Dermis blood vessel endothelial cell (primary cell): ENCODE data around the gene FIGN. TPM values are rescaled to one million over a fixed set of nuclear protein-coding genes. Genes with fewer than 3 reads are reported as not detected.
A peak's percentile ranks its signal among the peaks of the same experiment; 100 is the strongest.

Experiments
- DNase-seq: peaks from one replicate; pipeline ENCODE4 v3.0.0; 2010
- total RNA-seq: library from RNA; depleted of rRNA; stranded (reverse); fragments of >200 nt; gene quantifications from 2 replicates; pipeline ENCODE4 v1.2.3, GENCODE V29; 2014

Gene FIGN
- total RNA-seq, 1 donor from 2014 or later: under 0.01 TPM

DNA sequence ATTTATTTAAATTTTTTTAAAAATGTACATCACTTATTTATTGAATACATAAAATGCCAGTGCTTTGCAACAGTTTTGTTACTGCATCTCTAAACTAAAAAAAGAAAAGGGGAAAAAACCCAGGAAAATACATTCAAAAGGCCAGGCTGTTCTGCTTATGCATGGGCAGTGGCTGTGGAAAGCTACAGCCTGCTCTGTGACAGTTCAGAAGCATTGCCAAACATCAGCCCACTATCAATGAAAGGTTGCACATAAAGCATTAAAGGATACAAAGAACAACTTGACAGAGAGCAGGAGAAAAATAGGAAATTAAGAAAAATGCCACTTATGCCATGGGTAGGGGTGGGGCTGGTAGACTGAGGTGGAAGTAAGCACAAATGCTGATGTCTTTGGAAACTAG, 128.2 kb downstream of the FIGN start:
- DNase-seq: no peak

DNA sequence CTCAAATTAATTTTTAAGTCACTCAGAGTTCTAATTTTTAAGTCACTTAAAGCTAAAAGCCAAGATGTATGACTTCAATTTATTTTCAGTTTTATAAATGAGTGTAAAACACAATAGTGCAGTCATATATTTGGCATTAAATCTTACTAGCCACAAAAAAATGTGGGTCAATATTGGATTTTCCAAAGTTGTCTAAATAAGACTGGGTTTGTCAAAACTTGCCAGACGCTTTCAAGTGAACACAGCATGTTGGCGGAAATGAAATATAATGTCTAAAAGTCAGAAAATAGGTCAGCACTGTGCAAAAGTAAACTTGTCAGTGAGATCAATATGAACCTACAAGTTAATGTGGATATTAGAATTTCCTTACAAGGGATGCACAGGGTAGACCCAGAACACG, 128.9 kb downstream of the FIGN start:
- DNase-seq: no peak

DNA sequence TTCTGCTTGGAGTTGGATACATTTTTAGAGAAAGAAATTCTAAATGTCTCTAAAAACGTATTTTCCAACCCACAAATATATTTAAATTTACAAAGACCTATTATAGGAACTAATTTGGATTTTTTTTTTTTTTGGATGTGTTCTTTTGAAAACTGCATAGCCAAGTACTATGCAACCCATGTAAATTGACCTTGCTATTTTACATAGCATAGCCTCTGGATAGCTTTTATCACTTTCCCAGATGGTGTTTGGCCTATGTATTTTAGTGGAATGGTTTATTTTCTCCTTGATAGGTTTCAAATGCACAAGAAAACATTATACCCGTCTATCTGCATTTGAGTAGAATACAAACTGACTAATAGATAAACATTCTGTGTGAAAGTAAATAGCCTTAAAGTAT, 130.0 kb downstream of the FIGN start:
- no peak for DNase-seq

DNA sequence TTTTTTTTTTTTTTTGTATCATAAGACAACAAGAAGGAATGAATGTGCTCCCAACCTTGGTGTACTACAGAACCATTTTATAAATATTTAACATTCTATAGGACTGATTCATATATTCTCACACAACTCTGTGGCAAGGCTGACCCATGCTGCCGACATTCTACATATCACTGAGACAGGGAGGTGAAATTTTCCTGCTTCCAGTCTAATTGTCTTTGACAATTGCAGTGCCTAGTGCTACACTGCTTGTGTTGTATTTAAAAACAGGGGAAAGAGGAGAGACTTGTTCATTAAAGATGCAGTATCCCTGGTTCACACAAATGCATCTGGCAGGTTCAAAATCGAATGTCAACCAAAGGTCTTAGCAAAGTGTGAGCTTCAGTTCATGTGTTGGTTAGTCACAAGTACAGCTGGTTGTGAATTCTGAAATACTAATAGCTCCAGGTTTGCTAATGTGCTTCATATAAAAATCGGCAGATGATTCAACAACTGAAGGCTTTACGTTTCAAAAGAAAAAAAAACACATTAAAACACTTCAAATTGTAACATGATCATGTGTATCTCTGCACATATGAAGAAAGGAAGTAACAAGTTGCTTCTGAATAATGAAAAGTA, 130.8 kb downstream of the FIGN start:
- no peak for DNase-seq

DNA sequence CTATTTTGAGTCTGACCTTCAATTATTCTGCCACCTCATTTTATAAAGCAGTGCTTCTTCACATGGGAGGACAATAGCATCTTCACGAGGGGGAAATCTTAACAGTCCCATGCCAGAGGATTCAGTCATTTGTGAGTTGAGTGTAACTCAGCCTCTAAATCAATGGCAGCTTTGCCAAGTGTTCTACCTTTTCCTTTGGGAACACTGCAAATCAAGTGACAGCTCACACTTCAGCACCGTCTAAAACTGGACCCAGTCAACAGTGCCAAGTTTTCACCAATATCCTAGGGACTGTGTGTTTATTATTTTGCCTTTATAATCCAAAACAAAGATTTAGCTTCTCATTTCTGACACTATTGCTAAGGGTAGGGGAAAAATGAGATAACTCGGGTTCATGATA, 133.6 kb downstream of the FIGN start:
- DNase-seq: no peak

DNA sequence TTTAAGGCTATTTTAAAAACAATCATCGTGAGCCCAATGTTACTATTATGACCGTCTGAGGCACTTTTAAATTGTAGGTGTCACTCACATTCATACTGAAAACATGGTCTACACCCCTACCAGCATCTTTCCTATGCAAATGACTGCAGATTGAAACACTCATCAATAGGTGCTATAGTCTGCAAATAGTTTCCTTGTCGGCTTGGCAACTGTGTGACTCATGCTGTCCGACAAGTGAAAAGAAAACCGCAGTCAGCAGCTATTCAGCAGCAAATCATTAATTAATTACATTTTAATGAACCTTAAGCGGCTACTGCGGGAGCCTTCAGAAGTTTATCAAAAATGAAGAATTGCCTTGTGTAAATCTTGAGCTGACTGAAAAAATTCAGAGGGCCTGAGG, 134.4 kb downstream of the FIGN start:
- peak; percentile 5 for DNase-seq

DNA sequence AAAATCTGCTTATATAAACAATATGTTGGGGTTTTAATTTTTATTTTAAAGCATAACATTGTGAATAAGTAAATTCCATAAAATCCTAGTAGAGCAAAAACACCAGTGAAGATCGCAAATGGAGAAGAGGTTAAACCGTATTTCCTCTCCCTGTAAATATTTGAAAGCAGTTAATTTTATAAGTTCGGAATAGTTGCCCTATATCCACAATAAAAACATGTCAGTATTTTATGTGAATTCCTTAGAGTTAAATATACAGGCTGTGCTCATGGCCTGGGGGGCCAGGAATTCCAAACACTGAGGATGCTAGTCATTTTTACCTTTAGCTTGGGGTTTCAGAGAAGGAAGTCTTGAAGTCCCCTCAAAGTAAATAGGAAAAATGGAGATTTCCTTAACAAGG, 135.0 kb downstream of the FIGN start:
- DNase-seq: no peak

DNA sequence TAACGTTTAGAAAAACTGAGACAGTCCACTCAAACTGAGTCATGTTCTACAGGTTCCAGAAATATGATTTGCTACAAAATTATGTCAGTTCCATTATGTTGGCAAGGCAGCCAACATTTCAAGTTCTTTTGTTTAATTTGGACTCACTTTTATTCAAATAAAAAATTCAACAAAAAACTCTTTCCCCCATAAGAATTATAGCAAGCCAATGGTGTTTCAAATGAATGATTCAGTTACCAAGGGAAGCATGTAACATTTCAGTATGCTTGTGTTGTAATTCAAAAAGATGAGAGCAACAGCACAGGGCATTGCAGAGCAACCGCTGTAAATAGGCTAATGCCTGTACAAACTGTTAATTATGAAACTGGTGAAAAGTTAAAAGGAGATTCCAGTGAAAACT, 140.8 kb downstream of the FIGN start:
- DNase-seq: no peak

DNA sequence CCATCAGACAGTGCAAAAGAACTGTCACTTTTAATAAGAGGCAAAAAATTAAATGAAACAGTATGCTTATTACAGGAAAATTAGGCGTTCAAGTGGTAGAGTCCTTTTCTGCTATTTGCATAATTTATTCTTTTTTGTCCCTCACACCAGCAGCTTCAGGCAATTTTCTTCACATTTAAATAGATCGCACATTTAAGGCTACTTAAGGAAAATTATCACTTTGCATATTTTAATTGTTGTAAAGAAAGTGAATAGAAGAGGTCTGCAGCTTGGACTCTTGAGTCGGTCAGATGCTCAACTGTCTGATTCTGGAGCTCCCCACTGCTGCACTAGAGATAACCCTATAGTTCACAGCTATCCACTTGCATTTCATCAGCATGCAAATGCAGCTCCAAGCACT, 141.3 kb downstream of the FIGN start:
- no peak for DNase-seq

DNA sequence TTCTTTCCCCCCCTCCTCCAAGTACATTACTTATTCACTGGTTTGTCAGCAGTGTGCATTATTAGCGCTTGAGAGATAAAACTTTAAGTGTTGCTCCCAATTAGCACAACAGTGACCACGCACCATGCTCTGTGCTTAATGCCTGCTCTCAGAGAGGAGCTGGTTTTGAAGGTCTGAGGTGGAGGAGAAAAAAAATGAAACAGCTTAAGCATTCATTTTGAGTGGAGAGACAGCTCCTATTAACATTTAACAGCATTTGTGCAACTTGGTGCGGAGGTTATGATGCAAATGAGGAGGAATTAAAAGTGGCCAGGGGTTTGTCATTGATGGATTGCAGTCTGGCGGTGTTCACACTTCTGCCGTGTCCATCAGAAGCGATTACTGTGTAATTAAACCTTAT, 141.8 kb downstream of the FIGN start:
- no peak for DNase-seq

DNA sequence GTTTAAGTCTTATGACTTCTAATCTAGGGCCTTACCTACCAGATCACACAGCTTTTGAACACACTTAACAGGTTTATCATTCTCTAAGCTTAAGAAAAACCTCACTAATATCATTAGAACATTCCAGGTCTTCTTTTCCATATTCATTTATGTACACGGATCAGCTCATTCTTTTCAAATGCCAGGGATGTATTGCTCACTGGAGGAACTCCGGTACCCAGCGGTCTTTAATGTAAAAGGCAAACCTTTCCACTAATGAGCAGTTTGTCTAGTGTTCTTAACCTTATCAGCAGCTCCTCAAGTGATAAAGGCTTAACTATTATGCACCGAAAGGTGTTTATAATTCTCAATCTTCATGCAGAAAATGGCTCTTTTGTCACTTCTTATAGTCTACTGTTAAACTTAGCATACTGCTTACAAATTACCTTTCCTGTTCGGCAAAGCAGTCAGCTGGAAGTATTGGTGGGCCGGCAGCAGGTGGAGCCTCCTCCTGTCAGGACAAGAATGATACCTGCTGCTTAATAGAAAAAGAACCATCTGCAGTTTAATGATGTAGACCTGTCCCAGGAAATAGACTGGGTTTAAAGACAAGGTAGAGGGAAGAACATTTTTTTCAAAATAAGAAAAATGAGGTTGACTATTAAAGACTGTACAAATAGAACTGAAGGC, 142.7 kb downstream of the FIGN start:
- no peak for DNase-seq

DNA sequence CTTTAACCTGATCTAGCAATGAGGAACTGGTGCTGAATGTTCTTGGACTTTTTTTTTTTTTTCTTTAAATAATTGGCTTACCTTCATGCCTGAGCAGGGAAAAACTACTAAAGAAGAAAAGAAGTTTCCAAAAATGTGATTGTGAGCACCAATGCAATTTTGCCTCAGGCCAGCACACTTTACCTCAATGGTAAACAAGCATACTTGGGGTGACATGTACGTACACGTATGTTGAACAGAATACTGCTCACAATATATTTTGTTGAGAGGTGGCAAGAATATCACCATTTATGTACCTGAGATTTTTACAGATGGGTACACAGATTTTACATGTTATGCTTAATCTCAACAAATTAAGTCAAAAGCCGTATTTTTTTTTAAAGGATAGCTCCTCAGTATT, 144.3 kb downstream of the FIGN start:
- DNase-seq: no peak

DNA sequence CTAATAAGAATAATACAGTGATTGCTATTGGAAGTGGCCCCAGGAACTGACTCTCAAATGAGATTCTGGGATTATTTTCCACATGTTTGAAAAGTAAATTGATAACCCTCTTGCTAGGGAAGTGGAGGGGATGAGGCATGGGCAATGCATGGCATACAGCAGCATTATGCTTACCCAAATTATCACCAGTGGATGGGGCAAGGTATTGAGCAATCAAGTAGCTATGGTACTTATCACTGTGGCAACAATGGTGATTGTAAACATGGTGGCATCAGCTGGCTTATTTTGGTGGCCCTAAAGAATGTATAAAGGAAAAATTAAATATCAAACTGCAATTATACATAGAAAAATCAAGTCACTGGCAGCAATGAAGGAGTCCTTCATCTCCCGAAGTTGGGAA, 155.1 kb downstream of the FIGN start:
- no peak for DNase-seq

DNA sequence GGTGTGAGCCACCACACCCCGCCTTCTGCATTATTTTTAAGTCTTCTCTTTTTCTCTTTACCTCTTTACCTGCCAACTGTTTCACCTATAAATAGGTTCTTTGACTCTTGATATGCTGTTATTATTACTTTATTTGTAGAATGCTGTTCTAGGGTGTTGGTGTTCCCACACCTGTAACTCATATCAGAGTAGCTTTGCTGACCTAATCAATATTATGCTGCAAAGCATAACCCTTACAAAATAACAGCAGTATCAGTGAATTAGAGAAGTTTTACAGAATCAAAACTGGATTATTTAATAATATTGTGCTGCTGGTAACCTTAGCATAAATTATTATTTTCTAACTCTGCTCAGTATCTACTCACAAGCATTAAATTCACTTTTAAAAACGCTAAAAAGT, 161.5 kb downstream of the FIGN start:
- no peak for DNase-seq

DNA sequence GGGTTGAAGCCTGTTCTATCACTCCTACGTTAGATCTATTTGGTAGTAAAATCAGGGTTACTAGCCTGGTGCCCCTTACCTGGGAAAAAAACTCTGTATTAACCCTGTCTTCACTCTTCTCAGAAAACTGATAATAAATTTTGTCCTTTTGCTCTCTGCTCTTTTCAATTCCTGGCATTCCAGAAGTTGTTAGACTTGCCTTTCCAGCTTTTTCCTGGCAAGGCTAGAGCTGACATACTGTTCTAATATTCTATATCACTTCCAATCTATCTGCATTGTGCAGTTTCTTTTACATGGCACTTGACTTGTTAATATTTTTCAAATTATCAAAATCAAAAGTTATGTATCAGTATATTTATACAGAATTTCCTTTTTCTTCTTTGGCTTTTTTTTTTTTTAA, 162.2 kb downstream of the FIGN start:
- no peak for DNase-seq

DNA sequence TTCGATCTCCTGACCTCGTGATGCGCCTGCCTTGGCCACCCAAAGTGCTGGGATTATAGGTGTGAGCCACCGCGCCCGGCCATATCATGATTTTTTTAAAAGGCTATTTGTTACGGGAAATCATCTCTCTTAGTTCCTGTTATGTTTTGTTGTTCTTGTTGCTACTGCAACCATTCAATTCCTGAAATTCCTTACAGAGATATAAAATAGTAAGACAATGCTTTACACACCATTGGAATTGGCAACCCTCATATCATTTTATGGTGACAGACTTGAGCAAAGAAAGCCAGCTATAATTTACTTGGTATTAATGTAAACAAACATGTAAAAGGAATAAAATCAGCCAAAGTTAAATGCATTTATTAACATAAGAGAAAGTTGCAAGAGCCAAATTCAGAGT, 163.0 kb downstream of the FIGN start:
- DNase-seq: no peak

DNA sequence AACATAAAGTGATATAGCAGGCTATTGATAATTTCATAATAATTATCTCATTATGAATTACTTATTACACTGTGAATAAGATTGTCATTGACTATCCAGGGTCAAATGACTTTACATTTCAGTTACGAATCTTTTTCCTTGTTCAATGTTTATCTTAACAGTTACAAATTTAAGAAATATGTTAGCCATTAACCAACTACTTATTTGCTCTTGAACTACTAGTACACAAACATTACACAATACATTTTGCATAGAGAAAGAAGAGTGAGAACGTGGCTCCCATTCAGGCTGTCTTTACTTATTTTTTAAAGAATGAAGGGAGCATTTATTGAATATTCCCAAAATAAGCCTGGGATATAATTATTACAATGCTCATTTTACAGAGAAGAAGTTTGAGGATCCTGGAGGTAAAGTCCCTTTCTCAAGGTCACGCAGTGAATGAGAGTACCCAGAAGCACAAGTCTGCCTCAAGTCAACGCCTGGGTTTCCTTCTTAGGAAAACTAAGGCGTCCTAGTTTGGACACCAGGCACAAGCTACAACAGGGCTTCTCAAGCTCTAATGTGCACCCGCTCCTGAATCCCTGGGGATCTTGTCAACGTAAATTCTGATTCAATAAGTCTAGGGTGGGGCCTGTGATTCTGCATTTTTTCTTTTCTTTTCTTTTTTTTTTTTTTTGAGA, 164.2 kb downstream of the FIGN start:
- no peak for DNase-seq

DNA sequence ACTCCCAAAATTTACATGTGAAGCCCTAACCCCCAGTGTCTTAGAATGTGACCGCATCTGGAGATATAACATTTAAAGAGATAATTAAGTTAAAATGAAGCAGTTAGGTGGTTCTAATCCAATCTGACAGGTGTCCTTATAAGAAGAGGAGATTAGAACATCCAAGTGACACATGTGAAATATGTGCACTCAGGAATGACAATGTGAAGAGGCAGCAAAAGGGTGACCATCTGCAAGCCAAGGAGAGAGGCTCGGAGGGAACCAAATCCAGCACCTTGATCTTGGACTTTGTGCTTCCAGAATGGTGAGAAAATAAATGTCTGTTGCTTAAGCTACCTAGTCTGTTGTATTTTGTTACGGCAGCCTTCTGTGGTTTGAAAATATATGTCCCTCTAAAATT, 165.4 kb downstream of the FIGN start:
- no peak for DNase-seq

DNA sequence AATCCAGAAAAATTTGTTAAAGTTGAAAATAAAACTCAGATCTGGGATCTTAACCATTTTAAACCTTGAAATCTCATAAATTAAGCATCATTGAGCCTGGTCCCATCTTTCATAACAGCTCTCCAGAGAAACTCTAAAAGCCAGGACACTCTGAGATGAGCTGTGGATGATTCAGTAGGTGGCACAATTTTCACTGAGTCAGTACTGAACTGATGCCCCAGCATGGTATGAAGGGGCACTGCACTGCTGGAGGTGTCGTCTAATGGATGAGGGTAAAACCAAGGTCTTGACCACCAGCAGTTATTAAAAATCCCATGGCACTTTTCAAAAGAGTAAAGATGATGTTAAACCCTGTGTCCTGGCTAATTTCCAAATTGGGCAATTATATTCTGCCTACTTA, 170.6 kb downstream of the FIGN start:
- DNase-seq: no peak

DNA sequence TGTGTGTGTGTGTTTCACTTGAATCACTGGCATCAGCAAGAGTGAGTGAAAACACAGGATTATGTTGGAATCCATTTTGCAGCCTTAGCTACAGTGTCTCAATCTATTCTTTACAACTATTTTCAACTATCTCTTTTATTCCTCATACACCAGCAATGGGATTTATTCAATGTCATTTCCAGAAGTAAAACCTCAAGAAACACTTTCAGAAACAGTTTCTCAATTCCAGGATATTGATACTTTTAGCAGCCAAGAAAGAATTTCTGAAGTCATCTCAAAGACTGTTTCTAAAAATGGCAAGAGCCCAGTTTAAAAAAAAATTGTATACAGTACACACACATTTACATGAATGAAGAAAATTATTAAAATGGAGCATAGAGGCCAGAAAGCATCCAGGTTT, 171.6 kb downstream of the FIGN start:
- no peak for DNase-seq

DNA sequence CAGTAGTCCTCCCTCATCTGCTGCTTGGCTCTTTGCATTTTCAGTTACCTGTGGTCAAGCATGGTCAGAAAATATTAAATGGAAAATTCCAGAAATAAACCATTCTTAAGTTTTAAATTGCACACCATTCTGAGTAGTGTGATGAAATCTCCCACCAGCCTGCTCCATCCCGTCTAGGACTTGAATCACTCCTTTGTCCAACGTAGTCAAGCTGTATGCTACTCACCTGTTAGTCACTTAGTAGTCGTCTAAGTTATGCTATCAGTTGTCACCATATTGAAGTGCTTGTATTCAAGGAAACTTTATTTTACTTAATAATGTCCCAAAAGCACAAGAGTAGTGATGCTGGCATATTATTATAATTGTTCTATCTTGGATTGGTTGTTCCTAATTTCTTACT, 172.5 kb downstream of the FIGN start:
- DNase-seq: no peak

DNA sequence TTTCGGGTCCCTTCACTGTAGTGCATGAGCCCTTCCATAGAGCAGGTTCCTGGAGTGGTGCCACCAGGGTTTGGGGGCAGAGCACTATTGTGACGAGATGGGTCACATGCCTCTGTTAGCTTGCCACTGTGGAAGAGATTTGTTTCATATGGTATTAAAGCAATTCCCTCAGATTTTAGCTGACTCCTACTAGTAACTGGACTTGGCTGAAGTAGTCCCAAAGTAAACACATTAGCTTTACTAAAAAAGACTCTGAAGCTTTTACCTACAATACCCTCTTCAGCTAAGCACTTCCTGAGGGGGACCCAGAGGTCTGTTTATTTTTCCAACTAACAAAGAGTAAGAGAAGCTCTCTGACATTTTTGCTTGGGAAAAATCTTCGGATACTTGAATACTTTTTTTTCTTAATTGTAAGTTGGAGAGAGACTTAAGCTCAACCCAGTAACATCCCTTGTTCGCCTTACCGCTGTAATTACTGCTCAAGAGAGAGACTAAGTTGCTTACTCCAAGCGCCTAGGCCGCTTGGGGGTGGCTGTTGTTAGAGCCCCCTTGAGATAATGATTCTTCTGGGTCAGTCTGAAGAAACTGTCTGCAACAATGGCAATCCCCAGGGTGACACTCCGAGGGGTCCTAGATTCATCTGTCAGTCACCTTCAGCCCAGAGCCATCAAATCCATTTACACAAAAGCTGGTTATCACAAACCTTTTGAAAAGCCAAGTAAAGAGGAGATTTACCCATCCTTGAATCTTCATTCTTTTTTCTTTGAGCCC, 177.4 kb downstream of the FIGN start:
- DNase-seq: no peak

DNA sequence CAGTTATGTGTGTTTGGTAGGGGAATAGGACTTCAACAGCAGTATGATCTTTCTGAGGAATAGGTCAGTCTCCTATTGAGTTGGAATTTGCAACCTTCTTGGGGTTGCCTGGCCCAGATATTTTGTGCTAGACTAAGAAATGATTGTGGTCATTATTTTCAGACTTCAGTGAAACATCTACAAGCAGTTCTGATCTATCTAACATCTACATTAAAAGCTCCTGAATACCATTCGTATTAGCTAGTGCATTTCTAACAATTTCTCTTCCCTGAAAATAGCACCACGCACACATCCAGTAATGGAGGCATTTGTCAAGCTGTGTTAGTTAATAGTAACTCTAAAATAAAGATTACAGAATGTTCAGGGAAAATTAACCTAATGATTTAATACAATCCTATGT, 179.3 kb downstream of the FIGN start:
- no peak for DNase-seq

DNA sequence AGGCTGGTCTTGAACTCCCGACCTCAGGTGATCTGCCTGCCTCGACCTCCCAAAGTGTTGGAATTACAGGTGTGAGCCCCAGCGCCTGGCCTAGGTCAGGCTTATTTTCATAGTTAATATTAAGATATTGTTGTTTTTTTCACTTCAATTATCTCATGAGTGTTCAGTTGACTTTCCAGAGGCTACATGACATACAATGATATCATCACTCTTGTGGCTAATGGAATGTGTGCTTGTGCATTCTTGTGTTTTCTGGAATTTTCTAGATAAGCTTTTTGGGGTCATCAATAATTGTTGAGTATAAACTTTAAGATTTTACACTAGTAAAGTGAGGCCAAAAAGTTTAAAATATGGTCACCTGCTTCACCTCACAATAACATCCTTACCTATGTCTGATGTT, 180.9 kb downstream of the FIGN start:
- DNase-seq: no peak
